ENCODE data around the gene DPH6.

GRCh38 chr15:35427496-35427895 is 118.5 kb downstream of the DPH6 start:
- TF ChIP-seq POLR2A (IDR thresholded peaks at IDR 0.05; ENCODE audit: low read depth) (no peak), EP300 (IDR thresholded peaks at IDR 0.05) (no peak), POLR2AphosphoS5 (IDR thresholded peaks at IDR 0.05) (no peak)
- TF ChIP-seq, protein P1, sequence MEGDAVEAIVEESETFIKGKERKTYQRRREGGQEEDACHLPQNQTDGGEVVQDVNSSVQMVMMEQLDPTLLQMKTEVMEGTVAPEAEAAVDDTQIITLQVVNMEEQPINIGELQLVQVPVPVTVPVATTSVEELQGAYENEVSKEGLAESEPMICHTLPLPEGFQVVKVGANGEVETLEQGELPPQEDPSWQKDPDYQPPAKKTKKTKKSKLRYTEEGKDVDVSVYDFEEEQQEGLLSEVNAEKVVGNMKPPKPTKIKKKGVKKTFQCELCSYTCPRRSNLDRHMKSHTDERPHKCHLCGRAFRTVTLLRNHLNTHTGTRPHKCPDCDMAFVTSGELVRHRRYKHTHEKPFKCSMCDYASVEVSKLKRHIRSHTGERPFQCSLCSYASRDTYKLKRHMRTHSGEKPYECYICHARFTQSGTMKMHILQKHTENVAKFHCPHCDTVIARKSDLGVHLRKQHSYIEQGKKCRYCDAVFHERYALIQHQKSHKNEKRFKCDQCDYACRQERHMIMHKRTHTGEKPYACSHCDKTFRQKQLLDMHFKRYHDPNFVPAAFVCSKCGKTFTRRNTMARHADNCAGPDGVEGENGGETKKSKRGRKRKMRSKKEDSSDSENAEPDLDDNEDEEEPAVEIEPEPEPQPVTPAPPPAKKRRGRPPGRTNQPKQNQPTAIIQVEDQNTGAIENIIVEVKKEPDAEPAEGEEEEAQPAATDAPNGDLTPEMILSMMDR (IDR thresholded peaks at IDR 0.05) = no peak

Data from esophagus muscularis mucosa (tissue), 4 donors.